ENCODE measurements around the gene PPFIA1.

Gene PPFIA1

GRCh38 chr11:70414341-70415100 is 144.0 kb downstream of the PPFIA1 start:
- TF ChIP-seq GATA1 (IDR thresholded peaks at IDR 0.05; ENCODE audit: low read depth, low read length): no peak
- no peak for TF ChIP-seq POLR2A (IDR thresholded peaks at IDR 0.05; ENCODE audit: low read length)
- no peak for DNase-seq

DNA sequence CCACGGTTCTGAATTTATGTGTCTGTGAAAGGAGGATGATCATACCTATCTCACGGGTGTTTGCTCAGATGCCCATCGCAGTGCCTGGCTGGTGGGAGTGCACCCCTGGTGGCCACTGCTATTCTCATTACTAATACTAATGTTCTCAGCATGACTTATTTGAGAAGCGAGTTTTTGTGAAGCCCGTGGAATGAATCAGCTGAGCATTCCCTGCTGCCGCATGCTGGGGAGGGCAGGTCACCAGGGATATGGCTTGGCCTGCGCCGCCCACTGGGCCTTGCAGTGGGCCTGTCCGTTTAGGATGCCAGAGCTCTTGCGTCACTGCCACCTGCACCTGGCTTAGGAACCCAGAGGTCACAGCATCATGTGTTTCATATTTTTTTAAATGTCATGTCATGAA is 144.7 kb downstream of the PPFIA1 start:
- no peak for TF ChIP-seq POLR2A (IDR thresholded peaks at IDR 0.05; ENCODE audit: low read length)
- TF ChIP-seq GATA1 (IDR thresholded peaks at IDR 0.05; ENCODE audit: low read depth, low read length): no peak
- DNase-seq: no peak

- peak in 1 of 2 experiments; percentile 21 for DNase-seq
These were observed 145.3 kb downstream of the PPFIA1 start for GRCh38 chr11:70415642-70416395.

DNA sequence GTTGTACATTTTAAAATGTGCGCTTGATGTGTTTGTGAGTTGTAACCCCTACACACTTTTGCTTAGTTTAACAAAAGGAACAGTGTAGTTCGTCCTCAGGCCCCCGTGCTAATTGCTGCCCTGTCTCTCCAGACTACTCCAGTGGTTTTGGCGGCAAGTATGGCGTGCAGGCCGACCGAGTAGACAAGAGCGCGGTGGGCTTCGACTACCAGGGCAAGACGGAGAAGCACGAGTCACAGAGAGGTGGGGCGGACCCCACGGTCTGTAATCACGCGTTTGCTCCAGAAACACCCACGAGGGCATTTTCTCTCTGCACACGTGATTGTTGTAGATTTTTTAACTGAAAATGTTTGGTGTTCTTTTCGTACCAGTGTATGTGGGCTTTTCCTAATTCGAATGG is 146.4 kb downstream of the PPFIA1 start:
- DNase-seq: no peak
- no peak for TF ChIP-seq GATA1 (IDR thresholded peaks at IDR 0.05; ENCODE audit: low read depth, low read length)
- no peak for TF ChIP-seq POLR2A (IDR thresholded peaks at IDR 0.05; ENCODE audit: low read length)

More at GRCh38 chr11:70415642-70416395, 145.3 kb downstream of the PPFIA1 start:
- TF ChIP-seq POLR2A (IDR thresholded peaks at IDR 0.05; ENCODE audit: low read length): no peak
- no peak for TF ChIP-seq GATA1 (IDR thresholded peaks at IDR 0.05; ENCODE audit: low read depth, low read length)

- DNase-seq: no peak
- no peak for TF ChIP-seq GATA1 (IDR thresholded peaks at IDR 0.05; ENCODE audit: low read depth, low read length)
- TF ChIP-seq POLR2A (IDR thresholded peaks at IDR 0.05; ENCODE audit: low read length): no peak
These were observed 147.6 kb downstream of the PPFIA1 start for GRCh38 chr11:70418130-70418529.

GRCh38 chr11:70419307-70420007 is 149.0 kb downstream of the PPFIA1 start:
- TF ChIP-seq POLR2A (IDR thresholded peaks at IDR 0.05; ENCODE audit: low read length) (no peak), GATA1 (IDR thresholded peaks at IDR 0.05; ENCODE audit: low read depth, low read length) (no peak)
- no peak for DNase-seq

- peak; percentile 84 to 87 for DNase-seq
- TF ChIP-seq GATA1 (IDR thresholded peaks at IDR 0.05; ENCODE audit: low read depth, low read length): no peak
- no peak for TF ChIP-seq POLR2A (IDR thresholded peaks at IDR 0.05; ENCODE audit: low read length)
These were observed 149.5 kb downstream of the PPFIA1 start for GRCh38 chr11:70420008-70420464.

GRCh38 chr11:70420496-70420895 is 150.0 kb downstream of the PPFIA1 start:
- no peak for DNase-seq
- TF ChIP-seq GATA1 (IDR thresholded peaks at IDR 0.05; ENCODE audit: low read depth, low read length): no peak
- no peak for TF ChIP-seq POLR2A (IDR thresholded peaks at IDR 0.05; ENCODE audit: low read length)

GRCh38 chr11:70421123-70421522 is 150.6 kb downstream of the PPFIA1 start:
- TF ChIP-seq GATA1 (IDR thresholded peaks at IDR 0.05; ENCODE audit: low read depth, low read length) (no peak), POLR2A (IDR thresholded peaks at IDR 0.05; ENCODE audit: low read length) (no peak)
- DNase-seq: peak in 1 of 2 experiments; percentile 12

GRCh38 chr11:70422692-70423522 is 152.4 kb downstream of the PPFIA1 start:
- TF ChIP-seq POLR2A (IDR thresholded peaks at IDR 0.05; ENCODE audit: low read length) (no peak), GATA1 (IDR thresholded peaks at IDR 0.05; ENCODE audit: low read depth, low read length) (no peak)
- no peak for DNase-seq

DNA sequence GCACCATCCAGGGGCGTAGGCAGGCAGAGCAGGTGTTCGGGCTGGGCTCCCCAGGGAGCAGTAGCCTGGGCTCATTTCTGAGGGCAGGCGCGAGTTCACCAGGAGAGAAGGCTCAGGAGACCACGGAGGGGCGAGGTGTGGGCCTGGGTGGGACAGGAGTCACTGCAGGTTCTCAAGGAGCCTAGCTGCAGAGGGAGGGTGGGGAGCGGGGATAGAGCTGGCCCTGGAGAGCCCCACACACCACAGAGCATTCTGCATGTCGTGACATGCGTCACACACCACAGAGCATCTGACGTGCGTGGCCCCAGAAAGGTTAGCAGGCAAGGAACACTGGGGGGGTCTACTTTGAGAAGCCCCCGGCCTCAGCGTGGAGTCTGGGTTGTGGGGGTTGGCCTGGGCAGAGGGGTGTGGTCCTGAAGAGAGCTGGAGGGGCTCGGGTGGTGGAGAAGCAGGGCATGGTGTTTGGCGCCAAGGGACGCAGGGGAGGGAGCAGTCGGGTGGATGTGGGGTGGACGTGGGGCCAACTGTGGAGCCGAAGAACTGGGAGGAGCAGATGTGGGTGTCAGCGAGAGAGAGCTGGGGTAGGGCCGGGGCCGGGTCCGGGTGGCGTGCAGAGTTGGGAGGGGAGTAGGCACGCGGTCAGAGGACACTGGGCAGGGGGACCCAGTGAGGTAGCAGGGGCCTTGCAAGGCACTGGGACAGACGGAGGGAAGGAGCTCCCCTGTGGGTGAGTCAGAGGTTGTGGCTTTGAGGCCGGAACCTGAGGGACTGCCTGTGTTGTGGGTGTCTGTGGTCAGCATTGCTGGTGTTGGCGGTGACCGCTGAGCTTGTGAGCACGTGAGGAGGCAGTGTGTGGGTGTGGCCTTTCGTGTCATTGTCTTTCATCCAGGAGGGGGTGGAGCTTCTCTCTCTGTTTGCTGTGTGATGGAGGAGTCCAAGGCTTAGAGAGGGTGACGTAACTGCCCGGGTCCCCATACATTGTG is 153.3 kb downstream of the PPFIA1 start:
- TF ChIP-seq POLR2A (IDR thresholded peaks at IDR 0.05; ENCODE audit: low read length) (no peak), GATA1 (IDR thresholded peaks at IDR 0.05; ENCODE audit: low read depth, low read length) (no peak)
- DNase-seq: peak; percentile 51 to 67

GRCh38 chr11:70424765-70425344 is 154.4 kb downstream of the PPFIA1 start:
- no peak for DNase-seq

More at GRCh38 chr11:70424765-70425344, 154.4 kb downstream of the PPFIA1 start:
- TF ChIP-seq GATA1 (IDR thresholded peaks at IDR 0.05; ENCODE audit: low read depth, low read length) (no peak), POLR2A (IDR thresholded peaks at IDR 0.05; ENCODE audit: low read length) (no peak)
